Upper lobe of left lung (tissue), 4 donors: ENCODE measurements around the gene IL6ST.

Experiments
- POLR2A ChIP-seq, 4 donors: fragments of 450-650 bp; IDR thresholded peaks; one replicate each; pipeline ENCODE4 v1.5.1; 2016 to 2017; ENCODE audit warnings: antibody characterized with exemption in 4 of 4, mild to moderate bottlenecking in 2 of 4
- POLR2AphosphoS5 ChIP-seq, 2 donors: sonication (generic); formaldehyde crosslinking; IDR thresholded peaks; one replicate each; pipeline ENCODE4 v1.5.1; 2017; ENCODE audit warnings: antibody characterized with exemption in 2 of 2
- TF ChIP-seq, protein P1 (sequence below), 6 experiments: fragments of 450-650 bp in 4 of 6; fragments of 200-600 bp in 2 of 6; sonication (generic) in 2 of 6; IDR thresholded peaks; one replicate each; pipeline ENCODE4 v1.5.1; 2016 to 2019; ENCODE audit warnings: antibody characterized with exemption in 6 of 6

DNA sequence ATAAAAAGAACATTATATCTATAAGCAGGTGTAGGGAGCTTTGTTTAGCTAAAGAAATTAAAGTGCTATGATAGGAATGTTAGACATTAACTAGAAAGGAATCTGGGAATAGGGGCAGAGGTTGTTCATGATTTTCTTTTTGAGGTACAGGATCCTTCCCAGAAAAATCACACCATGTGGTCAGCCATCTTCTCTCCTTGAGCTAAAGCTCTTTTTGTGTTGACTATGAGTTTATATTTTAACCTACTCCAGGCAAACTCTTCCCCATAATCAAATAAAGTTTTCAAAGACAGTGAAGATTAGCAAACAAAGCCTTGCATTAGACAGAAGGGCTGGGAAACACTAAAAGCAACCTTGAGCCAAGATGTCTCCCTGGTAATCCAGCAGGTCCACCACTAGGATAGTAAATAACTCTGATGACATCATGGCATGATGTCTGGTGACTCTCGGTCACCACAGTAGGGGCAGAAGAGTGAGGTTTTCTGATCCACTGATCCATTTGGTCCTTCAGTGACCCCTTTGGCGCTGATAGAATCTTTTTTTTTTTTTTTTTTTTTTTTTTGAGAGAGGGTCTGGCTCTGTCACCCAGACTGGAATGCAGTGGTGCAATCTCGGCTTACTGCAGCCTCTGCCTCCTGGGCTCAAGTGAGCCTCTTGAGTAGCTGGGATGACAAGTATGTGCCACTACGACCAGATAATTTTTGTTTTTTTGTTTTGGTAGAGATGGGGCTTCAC is 30.6 kb upstream of the IL6ST start:
- TF ChIP-seq, protein P1, sequence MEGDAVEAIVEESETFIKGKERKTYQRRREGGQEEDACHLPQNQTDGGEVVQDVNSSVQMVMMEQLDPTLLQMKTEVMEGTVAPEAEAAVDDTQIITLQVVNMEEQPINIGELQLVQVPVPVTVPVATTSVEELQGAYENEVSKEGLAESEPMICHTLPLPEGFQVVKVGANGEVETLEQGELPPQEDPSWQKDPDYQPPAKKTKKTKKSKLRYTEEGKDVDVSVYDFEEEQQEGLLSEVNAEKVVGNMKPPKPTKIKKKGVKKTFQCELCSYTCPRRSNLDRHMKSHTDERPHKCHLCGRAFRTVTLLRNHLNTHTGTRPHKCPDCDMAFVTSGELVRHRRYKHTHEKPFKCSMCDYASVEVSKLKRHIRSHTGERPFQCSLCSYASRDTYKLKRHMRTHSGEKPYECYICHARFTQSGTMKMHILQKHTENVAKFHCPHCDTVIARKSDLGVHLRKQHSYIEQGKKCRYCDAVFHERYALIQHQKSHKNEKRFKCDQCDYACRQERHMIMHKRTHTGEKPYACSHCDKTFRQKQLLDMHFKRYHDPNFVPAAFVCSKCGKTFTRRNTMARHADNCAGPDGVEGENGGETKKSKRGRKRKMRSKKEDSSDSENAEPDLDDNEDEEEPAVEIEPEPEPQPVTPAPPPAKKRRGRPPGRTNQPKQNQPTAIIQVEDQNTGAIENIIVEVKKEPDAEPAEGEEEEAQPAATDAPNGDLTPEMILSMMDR (IDR thresholded peaks at IDR 0.05), result no peak
- no peak for TF ChIP-seq POLR2AphosphoS5 (IDR thresholded peaks at IDR 0.05)
- TF ChIP-seq POLR2A (IDR thresholded peaks at IDR 0.05), result no peak
